ENCODE data around the gene FBXO22.
A peak's percentile ranks its signal among the peaks of the same experiment; 100 is the strongest.
"Not testable (repeated sequence)": the region's sequence is repeated elsewhere in the genome, so short reads cannot be mapped to it uniquely, and the experiment has no call there.

The FBXO22 gene

DNA sequence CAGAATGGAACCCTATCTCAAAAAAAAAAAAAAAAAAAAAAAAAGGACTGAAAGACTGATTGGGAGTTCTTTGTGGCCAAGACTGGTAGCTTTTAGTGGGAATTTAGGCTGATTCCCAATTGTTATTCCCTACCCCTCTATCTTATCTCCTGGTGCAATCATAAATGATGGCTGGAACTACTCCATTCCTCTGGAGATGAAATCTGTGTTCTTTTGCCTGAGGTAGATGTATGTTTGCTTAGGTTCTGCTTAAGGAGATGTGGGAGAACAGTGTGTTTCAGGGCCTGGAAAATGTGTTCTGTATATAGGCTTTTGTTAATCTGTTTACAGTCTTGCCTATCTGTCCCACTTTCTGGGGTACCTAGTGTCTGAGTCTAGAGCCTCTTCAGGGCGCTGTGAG is 40.9 kb upstream of the FBXO22 start:
- peaks cover 13% of the 10 kb centered on the region for H3K36me3 ChIP-seq (ENCODE audit: control insufficient read depth, low read length)
- H3K27ac ChIP-seq (ENCODE audit: low read depth, low read length) = no peak overlapping the region
- H3F3A ChIP-seq (ENCODE audit: control insufficient read depth, insufficient read depth) = no peaks in the 10 kb centered on the region
- H3K4me2 ChIP-seq (ENCODE audit: low read length) = no peak overlapping the region
- no peaks in the 10 kb centered on the region for H3K9me3 ChIP-seq (ENCODE audit: control insufficient read depth, insufficient read depth, low read length)
- no peaks in the 10 kb centered on the region for H4K20me1 ChIP-seq (ENCODE audit: control insufficient read depth, insufficient read depth, low read depth, low read length)
- H3K79me2 ChIP-seq (ENCODE audit: control insufficient read depth, low read length) = peaks cover 9% of the 10 kb centered on the region; the same call in 1 of the 2 replicates
- no peaks in the 10 kb centered on the region for H3K9me2 ChIP-seq (replicated peaks; ENCODE audit: control insufficient read depth, low read length)
- TF ChIP-seq EZH2phosphoT487 (IDR thresholded peaks at IDR 0.05; ENCODE audit: borderline replicate concordance, low read length) = no peak
- TF ChIP-seq, protein P1, sequence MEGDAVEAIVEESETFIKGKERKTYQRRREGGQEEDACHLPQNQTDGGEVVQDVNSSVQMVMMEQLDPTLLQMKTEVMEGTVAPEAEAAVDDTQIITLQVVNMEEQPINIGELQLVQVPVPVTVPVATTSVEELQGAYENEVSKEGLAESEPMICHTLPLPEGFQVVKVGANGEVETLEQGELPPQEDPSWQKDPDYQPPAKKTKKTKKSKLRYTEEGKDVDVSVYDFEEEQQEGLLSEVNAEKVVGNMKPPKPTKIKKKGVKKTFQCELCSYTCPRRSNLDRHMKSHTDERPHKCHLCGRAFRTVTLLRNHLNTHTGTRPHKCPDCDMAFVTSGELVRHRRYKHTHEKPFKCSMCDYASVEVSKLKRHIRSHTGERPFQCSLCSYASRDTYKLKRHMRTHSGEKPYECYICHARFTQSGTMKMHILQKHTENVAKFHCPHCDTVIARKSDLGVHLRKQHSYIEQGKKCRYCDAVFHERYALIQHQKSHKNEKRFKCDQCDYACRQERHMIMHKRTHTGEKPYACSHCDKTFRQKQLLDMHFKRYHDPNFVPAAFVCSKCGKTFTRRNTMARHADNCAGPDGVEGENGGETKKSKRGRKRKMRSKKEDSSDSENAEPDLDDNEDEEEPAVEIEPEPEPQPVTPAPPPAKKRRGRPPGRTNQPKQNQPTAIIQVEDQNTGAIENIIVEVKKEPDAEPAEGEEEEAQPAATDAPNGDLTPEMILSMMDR (IDR thresholded peaks at IDR 0.05; ENCODE audit: low read depth, low read length, poor library complexity, severe bottlenecking) = no peak
- peaks cover 16% of the 10 kb centered on the region for H3K4me1 ChIP-seq (ENCODE audit: control insufficient read depth, low read length)
- H3K4me3 ChIP-seq (ENCODE audit: low read length) = no peak overlapping the region
- no peaks in the 10 kb centered on the region for H3K27me3 ChIP-seq (ENCODE audit: control insufficient read depth, low read length)

DNA sequence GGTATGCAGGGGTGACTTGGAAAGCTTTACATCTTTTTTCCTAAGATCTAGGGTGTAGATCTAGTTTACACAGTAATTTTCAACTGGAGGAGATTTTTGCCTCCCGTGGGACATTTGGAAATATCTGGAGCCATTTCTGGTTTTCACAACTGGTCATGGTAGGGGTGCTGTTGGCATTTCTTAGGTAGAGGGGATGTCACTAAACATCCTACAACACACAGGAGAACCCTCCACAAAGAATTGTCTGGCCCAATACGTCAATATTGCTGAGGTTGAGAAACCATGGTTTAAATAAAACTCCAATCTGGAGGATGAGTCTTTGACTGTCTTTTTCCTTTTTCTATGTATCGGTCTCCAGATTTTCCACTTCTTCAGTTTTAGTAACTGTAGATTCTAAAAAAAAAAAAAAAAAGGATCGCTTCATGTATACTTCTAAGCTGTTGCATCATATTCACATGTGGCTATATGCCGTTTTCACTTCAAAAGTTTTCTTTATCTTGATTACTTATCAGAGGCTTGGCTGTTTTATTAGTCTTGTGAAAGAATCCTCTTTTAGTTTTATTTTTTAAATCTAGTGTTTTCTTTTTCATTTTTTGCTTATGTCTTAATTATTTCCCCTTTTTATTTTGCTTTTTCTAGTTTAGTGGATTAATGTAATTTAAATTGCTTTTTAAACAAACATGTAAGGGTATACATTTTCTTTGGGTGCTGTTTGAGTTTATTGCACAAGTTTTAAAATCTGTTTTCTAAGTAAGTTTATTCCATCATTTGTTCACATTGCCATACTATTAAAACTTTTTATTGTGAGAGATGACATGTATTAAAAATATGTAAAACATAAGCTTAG is 39.2 kb upstream of the FBXO22 start:
- Histone ChIP-seq H3K36me3 (ENCODE audit: control insufficient read depth, low read length) (peaks cover 12% of the 10 kb centered on the region), H3K9me3 (ENCODE audit: control insufficient read depth, insufficient read depth, low read length) (no peaks in the 10 kb centered on the region), H3K79me2 (ENCODE audit: control insufficient read depth, low read length) (peaks cover 13% of the 10 kb centered on the region; the same call in 1 of the 2 replicates), H3F3A (ENCODE audit: control insufficient read depth, insufficient read depth) (0 out of 2 replicates have a peak, but pooled peaks cover 4% of the 10 kb centered on the region), H3K9me2 (replicated peaks; ENCODE audit: control insufficient read depth, low read length) (no peaks in the 10 kb centered on the region), H3K4me2 (ENCODE audit: low read length) (no peak overlapping the region), H3K4me1 (ENCODE audit: control insufficient read depth, low read length) (peaks cover 32% of the 10 kb centered on the region), H3K27me3 (ENCODE audit: control insufficient read depth, low read length) (no peaks in the 10 kb centered on the region), H3K27ac (ENCODE audit: low read depth, low read length) (no peak overlapping the region), H3K4me3 (ENCODE audit: low read length) (no peak overlapping the region), H4K20me1 (ENCODE audit: control insufficient read depth, insufficient read depth, low read depth, low read length) (no peaks in the 10 kb centered on the region)
- TF ChIP-seq, protein P1 (IDR thresholded peaks at IDR 0.05; ENCODE audit: low read depth, low read length, poor library complexity, severe bottlenecking) = no peak
- TF ChIP-seq EZH2phosphoT487 (IDR thresholded peaks at IDR 0.05; ENCODE audit: borderline replicate concordance, low read length) = no peak

DNA sequence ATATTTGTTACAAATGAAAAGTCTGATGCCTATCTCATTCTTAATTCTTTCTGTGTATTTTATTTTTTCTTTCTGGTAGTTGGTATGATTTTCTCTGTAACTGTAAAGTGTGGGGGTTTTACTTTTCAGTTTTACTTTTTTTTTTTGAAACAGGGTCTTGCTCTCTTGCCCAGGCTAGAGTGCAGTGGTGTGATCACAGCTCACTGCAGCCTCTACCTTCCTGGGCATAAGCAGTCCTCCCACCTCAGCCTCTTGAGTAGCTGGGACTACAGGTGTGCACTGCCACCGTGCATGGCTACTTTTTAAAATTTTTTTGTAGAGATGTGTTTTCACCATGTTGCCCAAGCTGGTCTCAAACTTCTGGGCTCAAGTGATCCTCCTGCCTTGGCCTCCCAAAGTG is 37.6 kb upstream of the FBXO22 start:
- H3K9me3 ChIP-seq (ENCODE audit: control insufficient read depth, insufficient read depth, low read length); H3K4me2 ChIP-seq (ENCODE audit: low read length); H3K4me3 ChIP-seq (ENCODE audit: low read length); H3F3A ChIP-seq (ENCODE audit: control insufficient read depth, insufficient read depth); H3K27me3 ChIP-seq (ENCODE audit: control insufficient read depth, low read length); H3K9me2 ChIP-seq (replicated peaks; ENCODE audit: control insufficient read depth, low read length); H4K20me1 ChIP-seq (ENCODE audit: control insufficient read depth, insufficient read depth, low read depth, low read length); H3K79me2 ChIP-seq (ENCODE audit: control insufficient read depth, low read length); H3K27ac ChIP-seq (ENCODE audit: low read depth, low read length): not testable (repeated sequence)
- peaks cover 15% of the 10 kb centered on the region for H3K36me3 ChIP-seq (ENCODE audit: control insufficient read depth, low read length)
- peaks cover 35% of the 10 kb centered on the region for H3K4me1 ChIP-seq (ENCODE audit: control insufficient read depth, low read length)

DNA sequence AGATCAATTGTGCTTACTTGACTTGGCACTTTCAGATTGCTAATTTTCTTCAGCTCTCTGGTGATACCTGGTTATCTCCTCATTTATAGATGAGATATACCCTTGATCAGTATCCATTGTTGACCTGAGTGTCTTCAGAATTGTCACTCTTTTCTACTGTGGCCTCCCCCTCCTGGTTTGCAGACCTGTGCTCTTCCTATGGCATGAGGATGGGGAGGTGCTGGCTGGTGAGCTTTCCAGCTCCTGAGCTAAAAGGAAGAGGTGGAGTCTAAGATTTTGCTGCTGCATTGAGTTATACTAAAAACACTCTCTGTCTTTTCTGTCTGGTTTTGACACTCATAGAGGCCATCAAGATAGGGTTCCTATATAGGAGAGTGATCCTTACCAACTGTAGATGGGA is 36.8 kb upstream of the FBXO22 start:
- no peaks in the 10 kb centered on the region for H4K20me1 ChIP-seq (ENCODE audit: control insufficient read depth, insufficient read depth, low read depth, low read length)
- TF ChIP-seq, protein P1 (IDR thresholded peaks at IDR 0.05; ENCODE audit: low read depth, low read length, poor library complexity, severe bottlenecking) = no peak
- no peak for TF ChIP-seq EZH2phosphoT487 (IDR thresholded peaks at IDR 0.05; ENCODE audit: borderline replicate concordance, low read length)
- peaks cover 6% of the 10 kb centered on the region; the same call in 1 of the 2 replicates for H3K79me2 ChIP-seq (ENCODE audit: control insufficient read depth, low read length)
- no peak overlapping the region for H3K27ac ChIP-seq (ENCODE audit: low read depth, low read length)
- 0 out of 2 replicates have a peak, but pooled peaks cover 4% of the 10 kb centered on the region for H3F3A ChIP-seq (ENCODE audit: control insufficient read depth, insufficient read depth)
- no peaks in the 10 kb centered on the region for H3K27me3 ChIP-seq (ENCODE audit: control insufficient read depth, low read length)
- no peak overlapping the region for H3K4me3 ChIP-seq (ENCODE audit: low read length)
- no peaks in the 10 kb centered on the region for H3K9me3 ChIP-seq (ENCODE audit: control insufficient read depth, insufficient read depth, low read length)
- H3K4me1 ChIP-seq (ENCODE audit: control insufficient read depth, low read length) = peaks cover 35% of the 10 kb centered on the region
- H3K4me2 ChIP-seq (ENCODE audit: low read length) = peak overlapping the region; percentile 43
- H3K9me2 ChIP-seq (replicated peaks; ENCODE audit: control insufficient read depth, low read length) = no peaks in the 10 kb centered on the region
- H3K36me3 ChIP-seq (ENCODE audit: control insufficient read depth, low read length) = peaks cover 13% of the 10 kb centered on the region
